ENCODE measurements around the gene ALDOA.
"Not testable (repeated sequence)": the region's sequence is repeated elsewhere in the genome, so short reads cannot be mapped to it uniquely, and the experiment has no call there.

Gene ALDOA

DNA sequence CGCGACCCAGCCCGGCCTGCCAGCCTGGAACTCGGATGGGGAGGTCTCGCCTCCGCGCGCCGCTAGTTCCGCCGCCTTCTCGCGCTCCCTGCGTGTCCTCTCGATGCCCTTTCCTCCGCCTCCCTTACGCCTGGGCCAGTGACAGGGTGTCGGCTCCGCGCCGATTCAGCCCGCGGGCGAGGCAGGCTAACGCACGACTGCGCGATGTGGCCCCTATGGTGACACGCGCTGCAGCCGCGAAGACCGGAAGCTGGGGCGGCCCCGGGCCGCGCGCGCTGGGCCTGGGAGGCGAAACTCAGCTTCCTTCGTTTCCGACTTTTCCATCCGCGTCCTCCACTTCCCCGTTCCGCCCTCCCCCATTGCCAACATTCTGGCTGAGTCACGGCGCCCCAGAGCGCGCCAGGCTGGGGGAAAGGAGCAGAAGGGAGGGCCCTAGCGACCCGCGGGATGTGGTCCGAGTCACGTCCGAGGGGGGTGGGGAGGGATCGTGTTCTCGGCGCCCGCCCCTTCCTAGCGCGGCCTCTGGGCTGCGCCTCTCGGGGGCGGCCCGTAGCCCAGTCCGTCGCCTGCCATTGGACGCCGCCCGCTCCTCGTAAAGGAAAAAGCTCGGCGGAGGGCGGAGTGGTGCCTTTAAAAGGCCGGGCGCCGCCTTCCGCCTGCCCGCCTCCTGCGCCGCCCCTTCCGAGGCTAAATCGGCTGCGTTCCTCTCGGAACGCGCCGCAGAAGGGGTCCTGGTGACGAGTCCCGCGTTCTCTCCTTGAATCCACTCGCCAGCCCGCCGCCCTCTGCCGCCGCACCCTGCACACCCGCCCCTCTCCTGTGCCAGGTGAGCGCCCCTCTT lies at the start of gene ALDOA:
ALDOA (plus strand) TSS at position 659 of the 841 bp plus-strand sequence. CDS start 1,138 bp downstream, outside the sequence.
- peak; percentile 96 to 100 (median 98) for DNase-seq
- intact Hi-C loops (cut with DNase I) = loop anchor here (2.0 kb wide), 1 partner anchor 57 kb away; the partner anchor contains the start of gene MAPK3

GRCh38 chr16:30016555-30017276 lies 48.8 kb upstream of the ALDOA start:
- DNase-seq = peak in 1 of 10 donors; percentile 2
- intact Hi-C loops (cut with DNase I) = no loop called here

- intact Hi-C loops (cut with DNase I) = no loop called here
- no peak for DNase-seq
These were observed 48.3 kb upstream of the ALDOA start for GRCh38 chr16:30017277-30017656.

GRCh38 chr16:30017937-30018336 lies 47.6 kb upstream of the ALDOA start:
- intact Hi-C loops (cut with DNase I) = not testable (repeated sequence)
- peak in 1 of 10 donors; percentile 1 for DNase-seq

DNA sequence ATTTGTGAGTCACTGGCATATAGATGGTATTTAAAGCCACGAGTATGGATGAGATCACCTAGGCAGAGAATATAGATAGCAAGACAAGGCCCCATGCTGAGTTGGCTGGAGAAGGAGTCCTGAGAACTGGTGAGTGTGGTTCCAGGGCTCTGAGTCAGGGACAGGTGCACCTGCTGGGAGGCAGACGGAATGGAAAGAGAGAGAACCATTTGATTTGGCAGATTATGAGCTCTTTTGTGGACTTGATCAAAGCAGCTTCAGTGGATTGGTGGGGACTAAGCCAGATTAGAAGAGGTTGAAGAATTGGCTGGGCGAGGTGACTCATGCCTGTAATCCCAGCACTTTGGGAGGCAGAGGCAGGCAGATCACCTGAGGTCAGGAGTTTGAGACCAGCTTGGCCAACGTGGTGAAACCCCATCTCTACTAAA lies 46.8 kb upstream of the ALDOA start:
- intact Hi-C loops (cut with DNase I) = no loop called here
- peak in 2 of 10 donors; percentile 71 to 81 for DNase-seq

DNA sequence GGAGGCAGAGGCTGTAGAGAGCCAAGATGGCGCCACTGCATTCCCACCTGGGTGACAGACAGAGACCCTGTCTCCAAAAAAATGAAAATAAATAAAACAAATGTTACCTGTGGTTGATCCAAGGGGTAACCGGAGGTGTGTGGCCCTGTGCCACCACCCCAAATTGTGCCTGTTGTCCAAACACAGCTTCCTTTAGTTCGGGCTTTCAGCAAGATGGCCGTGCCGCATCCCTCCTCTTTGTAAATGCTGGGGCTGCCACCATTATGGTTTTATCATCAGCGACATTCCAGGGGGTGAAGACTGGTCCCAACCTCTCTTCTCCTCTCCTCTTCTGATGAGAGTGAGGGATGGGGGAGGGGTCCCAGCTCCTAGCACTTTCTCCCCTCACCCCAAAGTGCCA lies 42.7 kb upstream of the ALDOA start, which contains the start of gene C16orf92:
C16orf92 (plus strand) TSS at position 312 of the 400 bp plus-strand sequence. CDS start 143 bp downstream, outside the sequence.
- peak in 1 of 10 donors; percentile 74 for DNase-seq
- intact Hi-C loops (cut with DNase I) = loop anchor here (5.0 kb wide), 1 partner anchor 206 kb away; the partner anchor contains the start of gene PAGR1

GRCh38 chr16:30023586-30023985 lies 42.0 kb upstream of the ALDOA start:
- intact Hi-C loops (cut with DNase I) = loop anchor here (5.0 kb wide), 1 partner anchor 206 kb away; the partner anchor contains the start of gene PAGR1
- peak in 1 of 10 donors; percentile 67 for DNase-seq

DNA sequence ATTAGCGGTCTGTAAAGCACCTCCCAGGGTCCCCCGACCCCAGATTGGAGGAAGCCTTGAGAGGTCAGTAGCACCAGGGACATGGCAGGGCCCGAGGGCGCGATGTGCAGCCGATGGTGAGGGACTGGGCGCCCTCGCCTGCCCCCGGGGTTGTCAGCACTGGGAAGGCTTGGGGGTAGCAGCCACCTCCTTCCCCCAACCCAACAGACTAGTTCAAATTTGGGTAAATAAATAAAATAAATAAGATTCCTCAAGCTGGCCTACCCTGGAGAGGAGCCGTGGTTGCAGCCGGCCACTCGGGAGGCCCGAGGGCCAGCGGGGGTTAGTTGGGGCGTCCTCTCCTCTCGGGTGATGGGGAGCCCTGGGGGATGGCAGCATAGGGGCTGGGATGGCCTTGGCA lies 41.1 kb upstream of the ALDOA start:
- intact Hi-C loops (cut with DNase I) = loop anchor here (5.0 kb wide), 1 partner anchor 207 kb away; the partner anchor contains the start of gene PAGR1
- no peak for DNase-seq

GRCh38 chr16:30025156-30025555 lies 40.4 kb upstream of the ALDOA start:
- intact Hi-C loops (cut with DNase I) = no loop called here
- DNase-seq = no peak

DNA sequence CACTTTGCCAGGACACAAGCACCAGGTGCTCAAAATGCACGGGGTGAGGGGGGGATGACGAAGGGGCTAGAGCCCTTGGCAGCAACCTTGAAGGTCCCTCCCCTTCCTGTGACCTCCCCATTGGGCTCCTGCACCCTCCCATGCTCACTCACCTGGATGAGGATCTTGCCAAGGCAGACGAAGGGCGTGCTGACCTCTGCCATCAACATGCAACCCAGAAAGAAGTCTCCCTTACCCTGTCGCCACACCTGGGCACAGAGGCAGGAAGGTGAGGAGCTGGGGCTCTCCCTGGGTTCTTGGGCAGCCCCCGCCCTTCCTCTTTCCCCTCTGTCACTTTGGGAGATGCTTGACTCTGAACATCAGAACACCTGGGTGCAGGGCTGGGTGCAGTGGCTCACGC lies 40.0 kb upstream of the ALDOA start:
- intact Hi-C loops (cut with DNase I) = no loop called here
- peak in 1 of 10 donors; percentile 74 for DNase-seq

GRCh38 chr16:30026449-30026848 lies 39.1 kb upstream of the ALDOA start:
- intact Hi-C loops (cut with DNase I) = no loop called here
- no peak for DNase-seq

DNA sequence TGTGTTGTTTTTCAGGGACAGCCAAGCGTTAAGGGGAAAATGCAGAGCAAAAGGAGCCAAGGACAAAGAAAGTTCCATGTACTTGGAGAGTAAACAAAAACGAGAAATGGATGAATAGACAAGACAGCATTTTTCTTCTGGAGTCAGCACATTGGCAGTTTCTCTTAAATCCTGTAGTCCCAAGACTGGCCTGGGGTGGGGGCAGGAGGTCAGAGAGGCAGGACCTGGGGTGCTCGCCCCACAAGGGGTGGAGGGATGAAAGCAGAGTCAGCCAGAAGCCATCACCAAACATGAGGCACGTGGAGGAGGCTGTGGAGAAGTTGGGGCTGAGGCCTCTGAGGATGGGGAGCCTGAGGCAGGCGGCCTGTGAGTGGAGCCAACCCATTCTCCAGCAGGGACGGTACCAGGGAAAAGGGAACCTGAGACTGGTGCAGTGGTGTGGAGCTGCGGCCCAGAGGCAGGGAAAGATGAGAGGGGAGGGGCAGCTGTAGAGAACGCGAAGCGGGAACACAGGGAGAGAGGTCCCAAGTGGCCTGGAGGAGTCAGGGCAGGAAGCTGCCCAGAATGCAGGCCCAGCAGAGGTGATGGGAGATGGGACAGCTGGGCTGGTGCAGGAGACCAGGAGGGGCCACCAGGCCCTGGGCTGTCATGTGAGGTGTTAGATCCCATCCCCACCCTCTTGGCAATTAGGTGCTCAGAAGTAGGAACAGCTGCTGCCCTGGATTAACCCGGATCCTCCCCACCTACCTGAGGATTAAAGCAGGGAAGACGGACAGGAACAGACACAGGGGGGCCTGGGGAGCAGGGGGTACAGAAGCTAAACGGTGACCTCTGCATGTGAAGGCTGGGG lies 37.7 kb upstream of the ALDOA start:
- intact Hi-C loops (cut with DNase I) = no loop called here
- DNase-seq = no peak

DNA sequence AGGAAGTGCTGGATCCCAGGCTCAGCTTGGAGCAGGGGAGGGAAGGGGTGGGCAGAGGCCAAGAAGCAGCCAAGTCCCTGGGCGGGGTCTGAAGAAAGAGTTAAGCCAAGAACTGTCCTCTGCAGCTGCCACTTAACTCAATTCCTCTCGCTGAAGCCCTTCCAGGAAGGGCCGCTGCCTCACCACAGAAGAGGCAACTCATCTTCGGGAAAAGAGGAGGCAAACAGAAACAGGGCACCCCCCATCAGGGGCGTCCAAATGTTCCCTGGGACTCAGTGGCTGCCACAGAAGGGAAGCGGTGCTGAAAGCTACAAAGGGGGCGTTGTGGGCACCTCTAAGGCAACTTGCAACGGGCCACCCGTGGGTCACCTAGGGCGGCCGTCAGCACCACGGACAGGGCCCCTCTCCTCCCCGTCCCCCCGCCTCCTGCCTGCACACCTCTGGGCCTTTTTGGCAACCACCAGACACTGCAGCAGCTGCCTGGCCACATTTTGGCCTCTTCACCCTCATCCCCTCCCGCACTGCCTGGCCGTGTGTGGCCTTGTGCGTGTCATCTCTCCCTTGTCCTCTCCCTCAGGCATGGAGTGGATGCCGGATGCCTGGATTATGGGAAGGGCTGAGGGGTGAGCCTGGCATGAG lies 37.0 kb upstream of the ALDOA start:
- intact Hi-C loops (cut with DNase I) = no loop called here
- no peak for DNase-seq

GRCh38 chr16:30030011-30030685 lies 35.4 kb upstream of the ALDOA start:
- intact Hi-C loops (cut with DNase I) = no loop called here
- no peak for DNase-seq

DNA sequence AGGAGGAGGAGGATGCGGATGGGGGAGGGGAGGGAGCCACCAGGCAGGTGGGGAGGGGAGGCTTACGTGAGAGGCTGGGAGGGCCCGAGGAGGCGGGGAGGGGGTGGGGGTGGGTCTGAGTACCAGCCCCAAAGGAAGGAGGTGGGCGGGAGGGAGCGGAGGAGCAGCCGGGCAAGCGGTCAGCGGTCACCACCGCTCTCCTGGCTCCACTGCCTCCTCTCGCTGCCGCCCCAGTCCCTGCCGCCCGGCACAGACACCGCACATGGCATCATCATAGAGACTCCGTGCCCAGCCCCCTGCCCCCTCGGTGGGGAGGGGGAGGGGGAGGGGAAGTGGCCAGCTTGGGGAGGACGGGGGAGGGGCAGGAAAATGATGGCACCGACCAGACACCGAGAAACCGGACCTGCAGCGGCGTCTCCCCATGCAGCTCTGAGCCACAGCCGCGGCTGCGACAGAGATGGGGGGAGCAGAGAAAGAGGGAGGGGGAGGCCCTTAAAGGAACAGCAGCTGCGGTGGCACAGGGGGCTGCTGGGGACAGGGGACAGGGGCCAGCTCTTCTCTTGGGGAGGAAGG lies 34.6 kb upstream of the ALDOA start, which contains the start of gene TLCD3B:
TLCD3B (minus strand) TSS at position 431 of the 573 bp plus-strand sequence. CDS start 744 bp downstream, outside the sequence.
- intact Hi-C loops (cut with DNase I) = no loop called here
- DNase-seq = peak in 6 of 10 donors; percentile 29 to 93 (median 74)

DNA sequence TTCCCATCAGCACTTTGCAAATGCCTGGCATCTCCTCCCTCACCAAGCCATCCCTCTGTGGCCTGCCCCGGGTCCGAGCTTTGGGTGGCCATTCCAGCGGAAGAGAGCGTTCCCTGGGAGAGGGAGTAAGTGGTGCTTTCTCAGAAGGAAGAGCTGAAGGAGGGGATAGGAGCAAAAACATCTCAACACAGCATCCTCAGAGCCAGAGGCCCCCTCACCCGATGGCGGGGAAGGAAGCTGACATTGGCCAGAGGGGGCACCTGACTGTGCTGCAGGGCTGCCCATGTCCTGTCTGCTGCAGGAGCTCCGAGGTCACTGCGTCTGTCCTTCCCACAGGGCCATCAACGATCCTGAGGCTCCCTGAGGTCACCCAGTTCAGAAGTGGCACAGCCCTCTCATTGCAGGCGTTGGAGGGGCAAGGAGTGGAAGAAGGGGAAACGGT lies 34.1 kb upstream of the ALDOA start:
- no peak for DNase-seq
- intact Hi-C loops (cut with DNase I) = no loop called here

DNA sequence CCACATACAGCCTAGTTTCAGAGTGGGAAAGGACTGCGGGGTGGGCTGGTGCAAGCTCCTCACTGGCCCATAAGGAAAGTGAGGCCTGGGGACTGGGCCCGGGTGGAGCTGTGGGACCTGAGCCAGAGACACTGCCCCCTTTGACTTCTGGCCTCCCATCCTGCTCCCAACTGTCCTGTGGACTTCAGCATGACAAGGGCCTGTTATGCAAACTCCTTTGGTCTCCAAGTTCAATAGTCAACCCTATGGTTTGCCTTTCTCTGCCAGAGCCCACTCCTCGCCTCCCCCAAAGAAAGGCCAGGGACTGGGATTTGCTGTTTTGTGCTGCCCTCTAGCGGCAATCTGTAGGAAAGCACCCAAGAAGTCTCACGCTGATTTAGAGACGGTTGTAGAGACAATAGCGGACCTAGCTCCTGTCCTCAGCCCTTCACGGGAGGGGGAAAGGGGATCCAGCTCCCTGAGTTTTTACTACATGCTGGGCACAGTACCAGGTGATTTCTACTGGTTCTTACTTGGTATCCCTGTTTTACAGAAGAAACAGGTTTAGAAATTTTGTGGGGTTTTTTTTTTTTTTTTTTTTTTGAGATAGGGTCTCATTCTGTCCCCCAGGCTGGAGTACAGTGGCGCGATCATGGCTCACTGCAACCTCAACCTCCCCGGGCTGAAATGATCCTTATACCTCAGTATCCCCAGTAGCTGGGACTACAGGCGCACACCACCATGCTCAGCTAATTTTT lies 33.3 kb upstream of the ALDOA start:
- DNase-seq = peak in 6 of 10 donors; percentile 52 to 91 (median 74)
- intact Hi-C loops (cut with DNase I) = no loop called here

DNA sequence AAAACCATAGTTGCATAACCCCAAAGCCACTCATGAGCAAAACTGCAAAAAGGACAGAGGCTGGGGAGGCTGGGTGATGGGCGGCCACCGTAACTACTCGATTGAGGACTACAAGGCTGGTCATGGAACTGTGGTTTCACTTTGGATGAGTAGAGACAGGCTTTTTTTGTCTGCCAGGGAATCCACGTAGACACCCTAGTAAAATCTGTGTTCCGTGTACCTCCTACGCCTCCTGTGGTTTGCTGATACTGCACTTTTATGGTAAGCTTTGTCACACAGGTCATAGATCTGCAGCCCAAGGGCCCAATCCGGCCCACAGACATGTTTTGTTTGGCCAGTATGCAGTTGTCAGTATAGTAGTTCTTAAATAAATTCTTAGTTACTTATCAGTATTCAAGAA lies 32.3 kb upstream of the ALDOA start:
- intact Hi-C loops (cut with DNase I) = no loop called here

More for the DNA sequence above, 32.3 kb upstream of the ALDOA start:
- peak in 1 of 10 donors; percentile 26 for DNase-seq
